Fibroblast of skin of left biceps (primary cell): ENCODE measurements around the gene SLC39A6.
"Not testable (repeated sequence)": the region's sequence is repeated elsewhere in the genome, so short reads cannot be mapped to it uniquely, and the experiment has no call there.

Experiments
- DNase-seq, 2 experiments: peaks; one replicate each; pipeline ENCODE4 v3.0.0-alpha.2; 2013; ENCODE audit warnings: low read depth in 2 of 2

Gene SLC39A6

DNA sequence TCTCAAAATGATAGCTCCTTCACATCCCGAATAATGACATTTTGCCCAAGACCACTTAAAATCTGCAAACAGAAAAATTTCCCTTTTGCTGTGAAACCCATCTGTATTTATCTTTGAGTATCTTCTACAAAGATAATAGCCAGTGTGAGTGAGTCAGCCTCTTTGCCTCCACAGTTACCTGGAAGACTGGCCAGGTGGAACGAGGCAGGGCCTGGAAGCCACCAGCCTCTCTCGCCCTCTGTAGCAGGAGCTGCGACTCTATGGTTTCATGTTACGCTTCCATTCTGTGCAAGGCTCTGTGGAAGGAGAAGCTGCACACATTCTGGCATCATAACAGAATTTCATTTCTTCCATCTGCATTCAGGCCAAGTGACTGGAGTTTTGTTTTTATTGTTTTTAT is 10.1 kb upstream of the SLC39A6 start:
- no peak for DNase-seq

DNA sequence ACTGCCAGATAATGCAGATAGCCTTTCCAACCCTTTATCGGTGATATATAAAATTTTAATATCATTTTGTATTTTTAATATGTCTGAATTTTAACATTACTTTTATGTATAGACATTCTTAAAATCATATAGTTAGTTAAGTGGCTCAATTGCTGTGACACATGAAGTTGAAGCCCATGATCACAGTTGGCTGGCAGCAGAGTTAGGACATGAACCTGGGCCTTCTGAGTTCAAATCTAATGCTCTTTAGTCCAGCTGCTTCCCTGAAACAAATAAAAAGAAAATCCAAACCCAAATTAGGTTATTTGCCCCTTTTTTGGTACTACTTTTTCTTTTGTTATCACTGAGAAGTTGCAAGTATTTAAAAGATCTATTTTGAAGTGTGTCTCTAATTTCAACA is 6.1 kb upstream of the SLC39A6 start:
- no peak for DNase-seq

DNA sequence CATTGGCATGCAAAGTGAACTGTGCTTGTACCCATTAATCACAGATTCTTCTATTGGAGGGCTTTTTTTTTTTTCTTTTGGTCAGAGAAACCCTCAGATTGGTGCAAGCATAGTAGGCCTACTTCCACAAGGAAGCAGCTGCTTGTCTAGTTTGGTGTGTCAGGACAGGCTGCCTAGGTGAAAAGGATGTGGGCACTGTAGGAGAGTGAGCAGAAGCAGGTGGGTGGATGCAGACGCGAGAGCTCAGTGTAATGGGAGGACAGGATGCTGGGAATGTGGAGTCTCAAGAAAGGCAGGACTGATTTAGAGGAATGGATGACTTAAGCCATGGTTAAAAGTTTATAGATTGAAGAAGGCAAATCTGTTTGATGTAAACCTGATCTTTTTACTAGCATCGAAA is 3.6 kb upstream of the SLC39A6 start:
- no peak for DNase-seq

- no peak for DNase-seq
Observed at GRCh38 chr18:36131692-36132483, 2.7 kb upstream of the SLC39A6 start.

DNA sequence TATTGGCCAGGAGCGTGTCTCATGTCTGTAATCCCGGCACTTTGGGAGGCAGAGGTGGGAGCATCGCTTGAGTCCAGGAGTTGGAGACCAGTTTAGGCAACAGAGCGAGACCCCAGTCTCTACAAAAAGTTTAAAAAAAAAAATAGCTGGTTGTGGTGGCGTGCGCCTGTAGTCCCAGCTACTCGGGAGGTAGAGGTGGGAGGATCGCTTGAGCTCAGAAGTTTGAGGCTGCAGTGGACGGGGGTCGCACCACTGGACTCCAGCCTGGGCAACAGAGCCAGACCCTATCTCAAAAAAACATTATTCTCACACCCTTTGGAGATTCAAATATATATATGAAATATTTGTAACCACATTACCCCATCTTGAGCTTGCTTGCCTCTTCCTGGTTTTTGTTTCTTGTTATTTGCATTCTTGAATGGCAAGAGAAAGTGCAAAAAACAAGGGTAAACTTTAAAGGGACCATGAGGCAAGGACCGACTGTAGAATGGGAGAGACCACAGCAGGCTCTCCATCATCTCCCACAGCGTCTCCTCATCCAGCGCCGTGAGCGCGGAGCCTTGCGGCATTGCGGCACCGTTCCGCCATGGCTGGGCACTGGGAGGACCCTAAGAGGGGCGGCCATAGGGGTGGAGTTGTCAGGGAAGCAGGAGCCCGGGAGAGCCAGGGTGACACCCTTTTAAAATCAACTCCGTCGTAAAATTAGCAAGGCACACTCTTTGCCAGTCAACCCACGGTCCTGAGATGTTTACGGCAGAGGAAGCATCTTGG is 1.9 kb upstream of the SLC39A6 start:
- DNase-seq: no peak

GRCh38 chr18:36130039-36130831 is 1.1 kb upstream of the SLC39A6 start:
- DNase-seq: no peak

GRCh38 chr18:36128907-36129299 is 237 bp downstream of the SLC39A6 start:
- DNase-seq: no peak

DNA sequence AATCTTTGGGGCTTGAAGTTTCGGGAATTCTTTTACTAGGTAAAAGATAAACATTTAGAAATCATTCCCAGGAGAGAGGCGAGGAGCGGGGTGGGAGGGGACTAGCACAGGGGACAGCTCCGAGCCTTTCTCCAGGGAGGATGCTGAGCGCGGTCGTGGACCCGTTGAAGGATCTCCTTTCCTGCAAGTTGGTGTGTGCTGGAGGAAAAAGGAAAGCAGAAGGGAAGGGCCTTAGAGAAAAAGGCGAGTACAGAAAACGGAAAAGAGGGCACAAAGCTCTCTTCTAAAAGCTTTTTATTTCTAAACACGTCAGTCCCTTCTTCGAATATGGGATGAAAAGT is 640 bp downstream of the SLC39A6 start:
- no peak for DNase-seq

- no peak for DNase-seq
Observed at GRCh38 chr18:36127836-36128529, 1.2 kb downstream of the SLC39A6 start.

- DNase-seq: no peak
Observed at GRCh38 chr18:36126668-36127067, 2.5 kb downstream of the SLC39A6 start.

- no peak for DNase-seq
Observed at GRCh38 chr18:36124841-36125240, 4.3 kb downstream of the SLC39A6 start.

- no peak for DNase-seq
Observed at GRCh38 chr18:36120297-36120696, 8.8 kb downstream of the SLC39A6 start.

DNA sequence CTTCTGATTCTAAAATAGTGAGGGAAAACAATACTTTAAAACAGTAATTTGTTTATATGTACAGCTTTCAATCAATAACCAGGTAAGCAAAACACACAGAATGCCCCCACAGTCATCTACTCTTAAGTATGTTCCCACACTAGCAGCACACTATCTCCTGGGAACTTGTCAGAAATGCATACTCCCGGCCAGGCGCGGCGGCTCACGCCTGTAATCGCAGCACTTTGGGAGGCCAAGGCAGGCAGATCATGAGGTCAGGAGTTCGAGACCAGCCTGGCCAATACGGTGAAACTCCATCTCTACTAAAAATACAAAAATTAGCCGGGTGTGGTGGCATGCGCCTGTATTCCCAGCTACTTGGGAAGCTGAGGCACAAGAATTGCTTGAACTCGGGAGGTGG is 12.4 kb downstream of the SLC39A6 start:
- not testable (repeated sequence) for DNase-seq

- DNase-seq: no peak
Observed at GRCh38 chr18:36114738-36115137, 14.4 kb downstream of the SLC39A6 start.

GRCh38 chr18:36114251-36114650 is 14.9 kb downstream of the SLC39A6 start:
- no peak for DNase-seq

DNA sequence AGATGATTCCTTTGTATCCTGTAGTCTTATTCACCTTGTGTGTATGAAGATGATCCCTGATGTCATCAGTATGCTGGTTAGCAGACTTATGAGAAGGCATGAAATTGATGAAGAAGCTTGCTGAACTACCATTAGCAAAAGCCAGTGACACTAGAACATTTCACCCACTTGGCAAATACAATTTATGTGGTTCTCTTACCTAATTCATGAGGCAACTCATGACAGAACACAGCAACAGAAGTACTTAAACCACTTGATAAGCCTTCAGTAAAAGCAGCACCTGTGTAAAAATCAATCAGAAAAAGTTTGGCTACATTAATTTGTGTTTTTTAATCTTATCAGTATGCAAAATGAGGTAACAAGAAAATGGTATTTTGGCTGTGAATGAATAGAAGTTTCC is 16.8 kb downstream of the SLC39A6 start:
- no peak for DNase-seq

DNA sequence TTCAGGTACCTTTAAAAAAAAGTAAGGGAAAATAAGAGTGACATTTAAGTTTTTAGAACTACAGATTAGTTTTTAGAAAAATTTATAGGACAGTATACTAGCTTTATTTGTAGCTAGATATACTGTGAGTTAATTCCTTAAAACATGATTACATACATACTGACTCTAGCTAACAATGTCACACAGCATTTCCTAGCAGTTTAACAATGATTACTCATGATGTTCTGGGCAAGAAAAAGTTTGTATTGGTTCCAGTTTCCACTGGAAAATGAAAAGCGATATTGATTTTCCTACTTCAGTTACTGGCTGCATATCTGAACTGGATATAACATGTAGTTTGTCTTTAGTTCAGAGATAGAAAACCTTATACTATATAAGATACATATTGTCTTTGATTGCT is 19.4 kb downstream of the SLC39A6 start:
- no peak for DNase-seq

DNA sequence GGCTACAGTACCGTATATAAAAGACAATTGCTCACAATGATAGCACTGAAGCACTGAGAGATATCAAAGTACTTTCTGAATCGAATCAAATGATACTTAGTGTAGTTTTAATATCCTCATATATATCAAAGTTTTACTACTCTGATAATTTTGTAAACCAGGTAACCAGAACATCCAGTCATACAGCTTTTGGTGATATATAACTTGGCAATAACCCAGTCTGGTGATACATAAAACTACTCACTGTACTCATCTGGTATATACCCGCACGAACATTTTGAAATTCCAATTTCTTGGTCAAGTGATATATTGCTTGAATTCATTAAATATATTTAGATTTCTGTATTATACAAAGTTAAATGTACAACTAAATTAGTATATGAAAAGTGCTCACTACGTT is 20.5 kb downstream of the SLC39A6 start:
- no peak for DNase-seq

GRCh38 chr18:36108196-36108595 is 20.9 kb downstream of the SLC39A6 start:
- DNase-seq: no peak

- DNase-seq: no peak
Observed at GRCh38 chr18:36107477-36107876, 21.7 kb downstream of the SLC39A6 start.

GRCh38 chr18:36104749-36105148 is 24.4 kb downstream of the SLC39A6 start:
- DNase-seq: no peak

- no peak for DNase-seq
Observed at GRCh38 chr18:36101943-36102342, 27.2 kb downstream of the SLC39A6 start.
